GM19193 (cell line): ENCODE data around the gene ZNF668.

Source experiments
- POLR2A ChIP-seq: IDR thresholded peaks from 4 replicates; pipeline ENCODE4 v1.6.1; 2011; ENCODE audit not compliant: insufficient read depth, insufficient read length; ENCODE audit errors: extremely low read depth

The ZNF668 gene

DNA sequence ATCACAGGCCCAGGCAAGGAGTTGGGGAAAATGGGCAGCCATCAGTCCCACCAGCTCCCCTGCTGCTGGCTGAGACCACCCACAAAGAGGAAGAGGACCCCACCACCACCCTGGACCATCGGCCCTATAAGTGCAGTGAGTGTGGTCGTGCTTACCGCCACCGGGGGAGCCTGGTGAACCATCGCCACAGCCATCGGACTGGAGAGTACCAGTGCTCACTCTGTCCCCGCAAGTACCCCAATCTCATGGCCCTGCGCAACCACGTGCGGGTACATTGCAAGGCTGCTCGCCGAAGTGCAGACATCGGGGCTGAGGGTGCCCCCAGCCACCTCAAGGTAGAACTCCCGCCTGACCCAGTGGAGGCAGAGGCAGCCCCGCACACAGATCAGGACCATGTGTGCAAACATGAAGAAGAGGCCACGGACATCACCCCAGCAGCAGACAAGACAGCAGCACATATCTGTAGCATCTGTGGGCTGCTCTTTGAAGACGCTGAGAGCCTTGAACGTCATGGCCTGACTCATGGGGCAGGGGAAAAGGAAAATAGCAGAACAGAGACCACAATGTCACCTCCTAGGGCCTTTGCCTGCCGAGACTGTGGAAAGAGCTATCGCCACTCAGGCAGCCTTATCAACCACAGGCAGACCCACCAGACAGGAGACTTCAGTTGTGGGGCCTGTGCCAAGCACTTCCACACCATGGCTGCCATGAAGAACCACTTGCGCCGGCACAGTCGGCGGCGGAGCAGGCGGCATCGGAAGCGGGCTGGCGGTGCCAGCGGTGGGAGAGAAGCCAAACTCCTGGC, 3.8 kb upstream of the ZNF668 start:
- TF ChIP-seq POLR2A, result no peak

DNA sequence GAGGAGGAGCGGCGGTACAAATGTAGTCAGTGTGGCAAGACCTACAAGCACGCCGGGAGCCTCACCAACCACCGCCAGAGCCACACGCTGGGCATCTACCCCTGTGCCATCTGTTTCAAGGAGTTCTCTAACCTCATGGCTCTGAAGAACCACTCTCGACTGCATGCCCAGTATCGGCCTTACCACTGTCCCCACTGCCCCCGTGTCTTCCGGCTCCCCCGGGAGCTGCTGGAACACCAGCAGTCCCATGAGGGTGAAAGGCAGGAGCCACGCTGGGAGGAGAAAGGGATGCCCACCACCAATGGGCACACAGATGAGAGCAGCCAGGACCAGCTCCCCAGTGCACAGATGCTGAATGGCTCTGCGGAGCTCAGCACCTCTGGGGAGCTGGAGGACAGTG, 3.0 kb upstream of the ZNF668 start:
- TF ChIP-seq POLR2A, result no peak

DNA sequence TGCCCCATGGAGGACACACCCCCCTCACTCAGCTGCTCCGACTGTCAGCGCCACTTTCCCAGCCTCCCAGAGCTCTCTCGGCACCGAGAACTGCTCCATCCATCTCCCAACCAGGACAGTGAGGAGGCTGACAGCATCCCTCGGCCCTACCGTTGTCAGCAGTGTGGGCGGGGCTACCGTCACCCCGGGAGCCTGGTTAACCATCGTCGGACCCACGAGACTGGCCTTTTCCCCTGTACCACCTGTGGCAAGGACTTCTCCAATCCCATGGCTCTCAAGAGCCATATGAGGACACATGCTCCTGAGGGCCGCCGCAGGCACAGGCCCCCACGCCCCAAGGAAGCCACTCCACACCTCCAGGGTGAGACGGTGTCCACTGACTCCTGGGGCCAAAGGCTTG, 2.3 kb upstream of the ZNF668 start:
- TF ChIP-seq POLR2A, result no peak

DNA sequence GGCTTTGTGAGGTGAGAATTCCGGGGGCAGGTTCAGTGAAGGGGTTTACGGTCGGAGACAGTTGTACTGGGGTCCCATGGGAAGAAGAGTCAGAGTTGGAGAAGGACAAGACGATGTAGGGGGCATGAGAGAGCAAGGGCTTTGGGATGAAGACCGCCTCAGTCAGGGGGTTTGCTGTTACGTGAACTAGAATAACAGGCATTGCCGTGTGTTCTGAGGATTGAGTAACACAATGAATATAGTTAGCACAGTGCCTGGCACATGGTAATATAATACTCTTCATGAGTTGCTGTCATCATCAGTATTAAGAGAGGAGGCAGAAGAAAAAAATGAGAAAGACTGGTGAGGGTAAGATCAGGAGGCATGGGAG, 759 bp upstream of the ZNF668 start:
- TF ChIP-seq POLR2A, result no peak

DNA sequence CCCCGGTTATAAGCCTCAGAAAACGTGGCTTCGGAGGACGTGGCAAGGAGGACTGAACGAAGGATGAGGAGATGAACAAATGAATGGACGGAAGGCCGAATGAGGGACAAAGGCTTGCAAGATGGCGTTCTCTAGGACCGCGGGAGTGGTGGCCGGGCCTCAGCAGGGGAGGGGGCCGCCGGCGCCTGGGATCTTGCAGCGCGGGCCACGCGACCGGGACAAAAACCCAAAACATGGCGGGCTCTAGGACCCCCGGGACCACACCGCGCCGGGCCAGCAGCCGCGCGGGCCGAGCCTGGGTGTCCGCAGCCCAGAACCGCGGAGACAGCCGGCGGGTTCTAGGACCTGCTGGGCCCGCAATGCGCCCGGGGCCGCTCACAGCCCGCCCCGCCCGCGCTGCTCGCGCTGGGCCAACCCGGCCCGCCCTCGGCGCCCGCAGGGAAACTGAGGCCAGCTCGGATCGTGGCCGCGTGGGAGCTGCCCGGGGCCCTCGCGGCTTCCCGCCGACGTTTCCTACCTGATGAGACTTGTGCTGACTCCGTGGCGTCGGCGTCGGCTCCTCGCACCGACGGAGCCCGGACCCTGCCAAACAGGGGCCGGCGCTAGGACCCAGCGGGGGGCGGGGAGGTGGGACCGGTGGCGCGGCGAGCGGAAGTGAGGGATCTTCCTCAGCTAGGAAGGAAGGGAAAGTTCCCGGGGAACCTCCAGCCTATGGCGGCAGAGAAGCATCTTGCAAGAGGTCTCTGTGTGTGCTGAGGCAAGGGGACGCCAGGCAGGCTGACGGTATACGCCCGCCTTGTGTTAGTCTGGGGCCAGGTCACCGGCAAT, 684 bp downstream of the ZNF668 start:
- TF ChIP-seq POLR2A, result peak; percentile 55

DNA sequence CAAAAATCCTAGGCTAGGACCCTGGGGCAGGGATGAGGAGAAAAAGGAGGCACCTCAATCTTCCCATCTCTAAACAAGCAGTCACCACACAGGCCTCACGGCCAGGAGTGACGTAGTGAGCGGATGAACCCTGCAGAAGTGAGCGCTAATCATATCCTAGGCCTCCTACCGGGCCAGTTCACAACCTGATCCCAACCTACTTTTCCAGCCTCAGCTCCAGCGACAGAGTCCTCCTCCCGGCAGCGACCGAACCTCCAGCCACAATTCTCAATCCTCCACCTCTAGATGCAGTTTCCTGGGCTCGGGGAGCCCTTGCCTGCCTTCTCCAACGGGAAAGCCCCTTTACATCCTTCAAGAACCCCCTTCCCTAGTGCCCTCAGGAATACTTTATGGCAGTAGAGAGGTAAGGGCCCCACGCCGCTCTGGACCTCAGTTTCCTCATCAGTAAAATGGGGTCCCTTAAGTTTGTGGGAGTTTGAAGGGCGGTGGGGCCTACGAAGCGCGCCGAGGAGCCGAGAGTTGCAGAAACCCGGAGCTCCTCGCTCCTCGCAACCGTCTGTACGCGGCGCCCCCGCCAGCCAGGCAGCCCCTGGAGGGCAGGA, 1.4 kb downstream of the ZNF668 start:
- TF ChIP-seq POLR2A, result no peak

DNA sequence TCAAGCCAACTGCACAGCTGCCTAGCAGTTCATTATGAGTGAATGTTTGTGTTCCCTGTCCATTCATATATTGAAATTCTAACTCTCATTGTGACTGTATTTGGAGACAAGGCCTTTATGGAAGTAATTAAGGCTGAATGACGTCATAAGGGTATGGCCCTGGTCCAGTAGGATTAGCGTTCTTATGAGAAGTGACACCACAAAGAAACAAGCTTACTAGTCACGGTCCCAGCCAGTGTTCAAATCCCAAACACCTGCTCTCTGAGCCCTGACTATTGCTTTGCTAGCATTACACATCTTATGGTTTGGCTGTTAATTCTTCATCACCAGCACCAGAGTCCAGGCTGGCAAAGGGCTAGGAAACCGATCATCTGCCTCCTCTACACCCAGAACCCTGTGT, 2.2 kb downstream of the ZNF668 start:
- TF ChIP-seq POLR2A, result no peak

DNA sequence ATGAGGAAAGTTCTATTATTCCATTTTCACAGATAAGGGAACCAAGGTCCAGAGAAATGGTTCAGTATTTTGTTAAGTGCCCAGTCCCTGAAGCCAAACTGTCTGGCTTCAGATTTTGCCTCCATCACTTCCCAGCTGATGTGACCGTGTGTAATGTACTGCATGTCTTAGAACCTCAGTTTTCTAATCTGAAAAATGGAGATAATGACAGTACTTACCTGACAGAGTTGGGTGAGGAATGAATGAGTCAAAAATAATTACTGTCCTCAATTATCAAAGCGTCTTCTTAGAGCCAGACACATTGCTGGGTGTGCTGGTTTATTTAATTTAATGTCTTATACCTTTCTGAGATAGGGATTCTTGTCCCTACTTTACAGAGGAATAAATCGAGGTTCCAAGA, 6.7 kb downstream of the ZNF668 start:
- no peak for TF ChIP-seq POLR2A

DNA sequence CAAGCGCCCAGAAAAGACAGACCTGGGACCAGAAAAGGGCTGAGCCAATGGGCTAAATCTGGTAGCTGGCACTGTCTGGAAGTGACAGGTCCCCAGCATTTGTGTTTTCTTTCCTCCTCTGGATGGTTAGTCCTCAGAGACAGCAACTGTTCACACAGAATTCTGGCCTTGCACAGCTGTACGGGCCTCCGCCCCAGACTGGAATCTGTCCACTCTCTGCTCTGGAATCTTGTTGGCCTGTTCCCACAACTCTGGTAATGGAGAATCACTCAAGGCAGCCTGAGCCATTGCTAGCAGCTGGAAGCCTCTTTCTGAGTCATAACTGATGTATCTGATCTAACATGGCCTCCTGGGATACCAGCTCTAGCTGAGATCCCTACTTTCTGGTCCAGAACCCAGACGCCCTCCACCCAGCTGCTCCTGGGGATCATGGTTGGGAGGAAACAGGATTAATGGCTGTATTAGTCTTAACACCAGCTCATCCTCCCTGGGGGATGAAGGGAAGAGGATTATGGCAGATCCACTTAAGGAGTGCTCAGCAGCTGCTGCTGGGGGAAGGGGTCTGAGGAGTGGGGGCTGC, 9.1 kb downstream of the ZNF668 start:
- no peak for TF ChIP-seq POLR2A

DNA sequence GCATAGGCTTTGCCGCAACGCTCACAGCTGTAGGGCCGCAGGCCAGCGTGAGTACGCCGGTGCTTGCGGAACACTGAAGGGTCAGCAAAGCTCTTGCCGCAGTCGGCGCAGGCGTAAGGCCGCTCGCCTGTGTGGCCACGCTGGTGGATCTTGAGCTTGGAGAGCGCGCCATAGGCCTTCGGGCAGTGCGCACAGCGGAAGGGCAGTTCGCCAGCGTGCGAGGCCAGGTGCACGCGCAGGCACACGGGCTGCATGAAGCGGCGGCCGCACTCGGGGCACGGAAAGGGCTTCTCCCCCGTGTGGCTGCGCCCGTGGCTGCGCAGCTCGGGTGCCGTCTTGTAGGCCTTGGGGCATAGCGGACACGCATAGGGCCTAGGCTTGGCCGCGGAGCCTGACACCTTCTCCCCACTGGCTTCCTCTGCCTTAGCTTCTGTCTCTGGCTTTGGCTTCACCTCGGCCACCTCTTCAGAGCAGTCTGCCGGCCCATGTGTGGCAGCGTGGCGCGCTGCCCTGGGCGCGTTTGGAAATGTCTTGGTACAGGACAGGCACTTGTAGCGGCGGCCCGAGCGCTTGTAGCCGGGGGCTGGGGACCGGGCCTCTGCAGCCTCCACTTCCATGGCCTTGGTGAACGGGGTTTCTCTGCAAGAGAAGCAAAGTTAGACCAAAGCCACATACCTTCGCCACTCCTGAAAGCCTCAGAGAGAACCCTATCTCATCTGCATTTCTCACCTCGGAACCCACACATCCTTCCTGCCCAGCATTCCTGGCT, 10.0 kb downstream of the ZNF668 start:
- no peak for TF ChIP-seq POLR2A

DNA sequence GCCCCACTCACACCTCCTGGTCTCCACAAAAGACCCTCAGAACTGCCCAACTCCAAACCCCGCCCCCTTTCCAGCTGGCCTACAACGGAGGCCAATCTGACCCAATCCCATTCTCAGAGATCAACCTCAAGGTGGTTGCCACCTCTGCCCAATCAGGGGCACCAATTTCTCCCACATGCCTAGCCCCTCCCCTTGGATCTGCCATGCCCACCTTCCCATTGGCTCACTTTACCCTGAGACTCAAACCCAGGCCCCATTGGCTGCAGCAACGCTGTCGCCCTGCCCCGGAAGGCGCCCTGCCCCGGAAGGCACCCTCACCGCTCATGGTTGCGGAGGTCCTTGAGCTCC, 10.6 kb downstream of the ZNF668 start:
- no peak for TF ChIP-seq POLR2A

DNA sequence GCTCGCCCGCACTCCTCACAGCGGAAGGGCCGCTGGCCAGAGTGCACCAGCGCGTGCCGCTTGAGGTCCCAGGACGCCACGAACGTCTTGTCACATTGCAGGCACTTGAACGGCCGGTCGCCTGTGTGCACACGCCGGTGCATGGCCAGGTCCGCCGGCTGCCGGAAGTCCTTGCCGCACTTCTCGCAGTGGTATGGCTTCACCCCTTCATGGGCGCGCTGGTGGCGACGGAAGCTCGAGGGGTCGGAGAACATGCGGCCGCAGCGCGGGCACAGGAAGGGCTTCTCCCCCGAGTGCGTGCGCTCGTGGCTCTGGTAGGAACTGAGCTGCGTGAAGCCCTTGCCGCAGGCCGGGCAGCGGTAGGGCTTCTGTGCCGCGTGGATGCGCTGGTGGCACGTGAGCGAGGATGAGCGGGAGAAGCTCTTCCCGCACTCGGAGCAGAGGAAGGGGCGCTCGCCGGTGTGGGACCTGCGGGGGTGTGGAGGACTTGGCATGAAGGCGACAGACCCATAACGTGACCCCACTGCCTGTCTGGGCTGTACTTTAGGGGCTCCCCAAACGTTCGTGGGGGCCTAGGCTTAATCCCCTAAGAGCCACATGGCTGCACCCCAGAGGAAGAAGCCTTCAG, 12.1 kb downstream of the ZNF668 start:
- TF ChIP-seq POLR2A, result no peak

DNA sequence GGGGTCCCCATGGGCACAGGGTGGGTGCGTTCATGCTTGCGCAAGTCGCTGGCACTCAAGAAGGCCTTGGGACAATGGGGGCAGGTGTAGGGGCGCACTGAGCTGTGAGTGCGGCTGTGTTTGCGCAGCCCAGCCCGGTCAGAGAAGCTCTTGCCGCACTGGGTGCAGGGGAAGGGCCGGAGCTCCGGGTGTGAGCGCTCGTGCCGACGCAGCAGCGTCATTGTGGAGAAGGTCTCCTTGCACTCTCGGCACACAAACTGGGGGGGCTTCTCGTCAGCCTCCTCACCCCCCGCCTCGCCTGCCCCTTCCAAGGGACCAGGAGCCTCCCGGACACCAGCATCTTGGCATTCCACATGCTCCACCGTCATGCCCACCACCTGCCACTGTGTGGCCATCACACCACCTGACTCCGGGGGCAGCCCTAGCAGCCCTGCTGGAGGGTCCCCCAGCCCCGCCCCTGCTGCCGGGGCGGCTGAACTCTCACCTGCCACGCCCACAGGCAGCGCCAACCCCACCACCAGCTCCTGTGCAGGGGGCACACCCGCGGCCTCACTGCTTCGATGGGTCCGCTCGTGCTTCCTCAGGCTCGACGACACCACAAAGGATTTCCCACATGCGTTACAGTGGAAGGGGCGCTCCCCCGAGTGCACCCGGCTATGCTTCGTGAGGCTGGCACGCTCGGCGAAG, 12.8 kb downstream of the ZNF668 start:
- TF ChIP-seq POLR2A, result no peak

DNA sequence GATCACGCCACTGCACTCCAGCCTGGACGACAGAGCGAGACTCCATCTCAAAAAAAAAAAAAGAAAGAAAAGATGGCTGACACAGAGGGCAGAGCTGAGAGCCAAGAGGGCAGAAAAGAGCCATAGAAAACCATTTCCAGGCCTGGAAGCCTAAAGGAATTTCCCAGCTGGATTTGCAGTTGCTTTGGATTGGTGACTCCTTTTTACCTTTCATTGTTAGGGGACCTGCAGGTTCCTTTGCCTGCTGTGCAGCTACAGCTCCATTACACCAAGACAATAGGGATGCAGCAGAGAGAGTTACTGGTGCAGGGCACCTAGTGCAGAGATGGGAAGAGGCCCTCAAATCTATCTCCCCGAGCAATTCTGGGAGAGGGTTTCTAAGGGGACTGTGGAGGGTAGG, 18.4 kb downstream of the ZNF668 start:
- TF ChIP-seq POLR2A, result no peak

DNA sequence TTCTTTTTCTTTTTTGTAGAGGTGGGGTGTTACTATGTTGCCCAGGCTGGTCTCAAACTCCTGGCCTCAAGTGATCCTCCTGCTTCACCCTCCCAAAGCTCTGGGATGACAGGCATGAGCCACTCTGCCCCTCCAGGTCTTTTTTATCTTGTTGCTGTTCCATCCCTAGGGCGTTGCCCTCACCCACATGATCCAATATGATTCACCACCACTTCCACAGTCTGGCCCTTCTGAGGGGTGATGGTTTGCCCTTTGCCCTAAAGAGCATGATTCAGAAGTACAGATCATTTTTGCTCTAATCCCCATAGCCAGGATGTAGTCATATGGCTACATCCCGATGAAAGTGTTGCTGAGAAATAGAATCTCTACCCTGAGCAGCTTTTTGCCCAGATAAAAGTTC, 21.9 kb downstream of the ZNF668 start:
- TF ChIP-seq POLR2A, result no peak
